GM18870 (cell line): Measurements from ENCODE around the gene SETBP1.

Source experiments
- ATAC-seq: cut with Tn5 transposase; IDR thresholded peaks from one replicate; pipeline ENCODE4 v1.9.1; 2021; ENCODE audit warnings: moderate library complexity; ENCODE audit not compliant: unreplicated experiment

Gene SETBP1

GRCh38 chr18:44730803-44731529 is 50.3 kb downstream of the SETBP1 start:
- ATAC-seq, result no peak

DNA sequence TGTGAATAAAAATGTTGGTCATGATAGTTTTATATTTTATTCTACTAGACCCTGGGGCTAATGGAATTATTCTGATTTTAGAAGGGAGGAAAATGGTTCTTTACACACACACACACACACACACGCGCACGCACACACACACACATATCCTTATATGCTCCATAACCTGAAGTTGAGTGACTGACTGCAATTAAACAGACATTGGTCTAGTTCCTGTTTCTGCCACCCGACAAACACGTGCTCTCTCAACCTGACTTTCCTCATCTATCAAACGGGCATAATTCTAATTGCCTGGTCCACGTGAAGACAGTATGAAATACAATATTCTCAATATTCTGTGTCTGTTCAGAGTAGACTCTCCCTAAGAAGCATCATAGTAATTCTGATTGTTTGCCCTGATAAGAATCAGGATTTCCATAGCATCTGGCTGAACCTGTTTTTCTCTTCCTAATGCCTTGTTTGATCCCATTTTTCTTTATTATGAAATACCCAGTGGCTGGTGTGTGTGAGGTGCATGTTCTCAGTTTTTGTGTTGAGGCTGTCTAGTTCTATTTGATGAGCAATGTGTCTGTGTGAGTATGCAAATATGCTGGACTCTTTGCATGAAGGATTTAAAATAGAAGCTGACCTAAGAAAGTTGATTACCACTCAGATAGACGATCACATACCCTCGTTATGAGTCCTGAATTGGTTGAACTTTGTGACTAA is 51.0 kb downstream of the SETBP1 start:
- ATAC-seq, result peak; percentile 65

GRCh38 chr18:44732238-44732563 is 51.5 kb downstream of the SETBP1 start:
- no peak for ATAC-seq

DNA sequence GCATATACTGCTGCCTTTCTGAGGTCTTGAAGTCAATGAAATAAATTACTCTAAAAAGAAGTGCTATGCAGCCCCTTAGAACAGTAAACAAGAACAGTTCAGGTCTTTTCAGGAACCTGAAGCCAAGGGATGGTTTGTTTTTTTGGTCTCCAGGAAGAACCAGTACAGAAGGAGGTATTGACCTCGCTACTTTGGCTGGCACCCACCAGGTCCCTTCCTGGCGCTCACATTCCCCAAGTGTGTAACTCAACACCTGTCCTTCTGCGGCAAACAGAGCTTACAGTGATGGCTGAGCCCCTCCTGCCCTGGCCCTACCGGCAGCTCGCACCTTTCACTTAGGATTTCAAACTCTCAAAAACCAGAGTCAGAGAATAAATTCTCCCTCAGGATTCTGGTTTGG is 51.9 kb downstream of the SETBP1 start:
- ATAC-seq, result no peak

DNA sequence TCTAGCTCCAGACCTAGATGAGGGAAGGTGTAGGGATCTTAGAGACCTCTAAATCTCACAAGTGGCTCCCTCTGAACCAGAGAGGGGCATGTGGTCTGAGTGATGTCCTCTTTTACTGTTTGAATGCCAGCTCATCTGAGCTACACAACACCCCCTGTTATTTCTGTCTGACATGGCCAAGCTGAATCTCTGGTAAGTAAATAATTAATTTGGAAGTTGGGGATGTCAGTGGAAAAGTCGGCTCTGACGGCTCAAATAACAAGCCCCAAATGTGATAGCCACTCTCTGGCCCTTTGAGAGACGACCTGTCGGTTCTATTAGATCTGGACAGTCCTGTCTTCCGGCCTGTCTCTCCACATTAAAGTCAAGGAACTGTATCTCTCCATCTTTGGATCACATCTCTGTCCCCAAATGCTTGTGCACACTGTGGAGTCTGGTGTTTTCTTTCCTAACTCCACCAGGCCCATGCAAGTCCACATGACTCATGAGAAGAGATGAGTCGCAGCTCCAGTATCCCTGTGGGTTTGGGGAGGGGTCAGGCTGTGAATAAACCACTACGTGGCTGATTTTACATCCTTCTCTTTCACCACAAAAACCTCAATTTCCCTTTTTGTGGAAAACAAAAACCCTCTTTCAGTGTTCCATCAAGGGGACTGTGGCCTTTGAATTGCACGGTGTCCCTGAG is 52.5 kb downstream of the SETBP1 start:
- ATAC-seq, result no peak

- no peak for ATAC-seq
These were observed 53.2 kb downstream of the SETBP1 start for GRCh38 chr18:44733754-44734465.

GRCh38 chr18:44735096-44735495 is 54.4 kb downstream of the SETBP1 start:
- ATAC-seq, result no peak

DNA sequence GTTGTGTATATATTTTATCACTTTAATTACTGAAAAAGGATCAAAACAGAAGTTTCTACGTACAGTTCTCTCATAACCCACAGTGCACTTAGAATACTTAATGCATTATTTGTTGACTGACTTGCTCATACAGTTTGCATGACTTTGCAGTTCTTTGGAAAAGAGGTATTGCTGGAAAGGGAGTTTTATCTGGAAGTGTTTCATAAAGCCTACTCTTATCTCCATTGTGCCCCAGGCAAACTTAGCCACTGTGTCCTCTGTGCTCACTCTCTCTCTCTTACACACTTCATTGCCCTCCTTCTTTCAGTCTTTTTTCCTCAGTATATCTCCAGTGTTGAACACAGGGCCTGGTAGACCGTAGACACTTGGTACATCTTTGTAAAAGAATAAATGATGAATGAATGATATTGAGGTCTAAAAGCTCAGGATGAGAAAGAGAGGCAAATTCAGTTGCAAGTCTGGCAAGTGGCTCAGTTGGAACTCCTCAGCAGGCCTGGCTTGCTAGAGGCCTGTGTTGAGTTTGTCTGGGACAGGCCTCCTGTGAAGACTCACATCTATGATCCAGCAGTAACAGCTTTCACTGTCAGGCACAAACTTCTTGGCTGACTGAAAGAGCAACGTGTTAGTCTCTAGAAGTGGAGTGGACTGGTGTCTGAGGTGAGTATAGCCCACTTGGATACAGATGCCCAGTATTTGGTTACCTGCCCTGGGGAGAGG is 56.1 kb downstream of the SETBP1 start:
- no peak for ATAC-seq

- ATAC-seq, result no peak
These were observed 56.9 kb downstream of the SETBP1 start for GRCh38 chr18:44737623-44738022.

DNA sequence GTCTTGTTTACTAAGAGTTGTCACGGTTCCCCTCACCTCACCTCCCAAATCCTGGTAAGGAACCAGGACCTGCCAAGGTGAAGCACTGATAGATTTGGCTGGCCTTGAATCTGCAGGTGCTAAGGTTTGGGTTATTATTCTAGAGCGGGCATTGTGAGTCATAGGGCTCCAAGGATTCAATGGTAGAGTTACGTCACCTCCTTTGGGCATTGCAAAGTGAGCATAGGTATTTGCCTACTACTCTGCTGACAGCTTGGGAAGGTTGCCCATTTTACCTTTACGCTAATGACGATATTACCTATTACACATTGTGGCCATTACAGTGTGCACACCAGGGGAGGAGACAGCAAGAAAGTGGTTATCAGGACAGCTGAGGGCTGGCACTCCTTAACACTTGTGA is 59.3 kb downstream of the SETBP1 start:
- no peak for ATAC-seq

- no peak for ATAC-seq
These were observed 60.4 kb downstream of the SETBP1 start for GRCh38 chr18:44741085-44741484.

DNA sequence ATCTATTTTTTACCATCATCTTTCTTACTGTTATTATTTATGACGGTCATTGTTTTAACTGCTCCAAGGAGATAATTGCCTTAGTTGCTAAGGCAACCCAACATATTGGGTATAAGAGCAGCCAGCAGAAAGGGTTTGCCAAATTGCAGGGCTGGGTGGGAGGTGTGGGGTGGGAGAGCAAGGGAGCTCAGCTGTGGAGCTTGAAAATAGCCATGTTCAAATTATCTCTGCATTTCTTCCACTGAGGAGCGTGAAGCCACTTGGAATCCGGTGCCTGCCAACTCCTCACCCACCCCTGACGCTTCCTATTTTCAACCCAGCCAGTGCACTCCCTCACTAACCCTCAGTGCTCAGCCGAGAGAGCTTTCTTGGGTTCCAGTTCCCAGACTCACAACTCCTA is 60.8 kb downstream of the SETBP1 start:
- no peak for ATAC-seq

DNA sequence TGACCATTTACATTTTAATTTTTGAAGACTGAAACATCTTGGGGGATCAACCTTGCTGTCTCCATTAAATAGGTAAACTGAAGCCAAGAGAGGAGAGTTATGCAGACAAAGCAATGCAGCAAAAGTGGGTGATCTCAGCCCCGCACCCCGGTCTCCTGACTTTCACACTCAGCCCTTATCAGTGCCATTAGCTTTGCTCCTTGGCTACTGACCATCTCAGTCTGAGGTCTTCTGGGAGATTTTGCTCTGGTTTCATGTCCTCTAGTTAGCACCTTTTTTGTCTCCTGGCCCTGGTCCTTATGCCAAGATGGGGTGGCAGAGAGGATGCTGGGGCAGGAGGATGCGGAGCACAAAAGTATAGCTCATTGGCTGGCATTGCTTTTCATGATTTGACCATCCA is 61.4 kb downstream of the SETBP1 start:
- no peak for ATAC-seq

- no peak for ATAC-seq
These were observed 62.1 kb downstream of the SETBP1 start for GRCh38 chr18:44742718-44743311.

- ATAC-seq, result no peak
These were observed 62.9 kb downstream of the SETBP1 start for GRCh38 chr18:44743631-44744030.

- ATAC-seq, result no peak
These were observed 63.8 kb downstream of the SETBP1 start for GRCh38 chr18:44744161-44745121.

DNA sequence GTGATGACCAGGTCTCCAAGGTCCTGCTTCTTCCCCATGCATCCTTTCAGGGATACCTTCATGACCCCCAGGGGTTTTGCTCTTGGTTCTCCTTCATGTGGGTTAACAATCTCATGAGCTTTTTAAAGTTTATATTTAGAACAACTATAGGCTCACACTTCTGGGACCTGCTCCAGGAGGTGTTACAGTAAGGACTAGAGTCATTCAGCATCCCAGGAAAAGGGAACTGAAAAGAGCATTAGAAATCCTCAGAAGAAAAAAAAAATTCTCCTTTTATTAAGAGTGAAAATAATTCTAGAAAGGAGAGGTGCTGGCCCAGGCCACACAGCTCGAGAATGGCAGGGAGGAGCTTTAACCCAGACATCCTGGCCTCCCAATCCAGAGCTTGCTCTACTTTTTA is 66.5 kb downstream of the SETBP1 start:
- no peak for ATAC-seq

GRCh38 chr18:44748582-44748981 is 67.9 kb downstream of the SETBP1 start:
- no peak for ATAC-seq

DNA sequence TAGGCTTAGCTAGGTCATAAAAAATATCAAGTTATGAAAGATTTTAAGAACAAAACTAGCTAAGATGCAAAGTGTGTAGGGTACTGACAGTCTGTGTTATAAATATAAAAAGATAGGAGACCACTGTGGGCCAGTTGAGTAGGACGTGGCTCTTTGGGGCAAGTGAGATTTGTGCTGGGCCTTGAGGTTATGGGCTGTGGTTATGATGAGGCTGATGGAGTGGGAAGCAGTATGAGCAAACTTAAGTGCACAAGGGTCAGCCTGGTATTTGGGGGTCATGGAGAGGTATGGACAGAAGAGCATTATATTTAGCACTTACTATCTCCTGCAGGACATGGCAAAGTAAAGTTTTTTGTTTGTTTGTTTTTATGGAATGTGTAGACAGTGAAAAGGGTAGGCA is 70.1 kb downstream of the SETBP1 start:
- no peak for ATAC-seq
